H9 (cell line): ENCODE measurements around the gene PTX3. TPM values are rescaled to one million over a fixed set of nuclear protein-coding genes. Genes with fewer than 3 reads are reported as not detected.

Experiments
- DNase-seq: peaks from one replicate; pipeline ENCODE4 v3.0.0-alpha.2; 2017
- H2AFZ ChIP-seq: one replicate; pipeline ENCODE4 v1.6.1; 2013; ENCODE audit warnings: mild to moderate bottlenecking, low read length, control low read depth, moderate library complexity
- H2AK5ac ChIP-seq: 2 replicates; pipeline ENCODE4 v1.6.1; 2013; ENCODE audit warnings: low read length, control low read depth, mixed read lengths; ENCODE audit not compliant: insufficient read length
- H2BK120ac ChIP-seq: one replicate; pipeline ENCODE4 v1.6.1; 2013; ENCODE audit warnings: low read depth, mild to moderate bottlenecking, low read length, control low read depth, inconsistent platforms; ENCODE audit not compliant: poor library complexity, severe bottlenecking
- H2BK12ac ChIP-seq: 2 replicates; pipeline ENCODE4 v1.6.1; 2013; ENCODE audit warnings: low read length, control low read depth, mixed read lengths, low read depth; ENCODE audit not compliant: insufficient read length
- H2BK15ac ChIP-seq: 2 replicates; pipeline ENCODE4 v1.6.1; 2013; ENCODE audit warnings: low read depth, low read length, control low read depth
- H2BK20ac ChIP-seq: one replicate; pipeline ENCODE4 v1.6.1; 2013; ENCODE audit warnings: low read depth, mild to moderate bottlenecking, low read length, control low read depth, inconsistent platforms; ENCODE audit not compliant: poor library complexity, severe bottlenecking
- H2BK5ac ChIP-seq: 2 replicates; pipeline ENCODE4 v1.6.1; 2013; ENCODE audit warnings: low read length, control low read depth, mixed read lengths; ENCODE audit not compliant: insufficient read length
- H3K14ac ChIP-seq: 2 replicates; pipeline ENCODE4 v1.6.1; 2013; ENCODE audit warnings: low read length, control low read depth; ENCODE audit not compliant: insufficient read depth
- H3K18ac ChIP-seq: 2 replicates; pipeline ENCODE4 v1.6.1; 2013; ENCODE audit warnings: low read depth, mild to moderate bottlenecking, mixed read lengths, low read length, control low read depth; ENCODE audit not compliant: insufficient read length
- H3K23ac ChIP-seq: 2 replicates; pipeline ENCODE4 v1.6.1; 2013; ENCODE audit warnings: low read length, control low read depth, mixed read lengths, low read depth; ENCODE audit not compliant: insufficient read length
- H3K23me2 ChIP-seq: 2 replicates; pipeline ENCODE4 v1.6.1; 2013; ENCODE audit warnings: low read depth, mild to moderate bottlenecking, mixed read lengths, low read length, control low read depth; ENCODE audit not compliant: insufficient read length, poor library complexity, severe bottlenecking
- H3K27ac ChIP-seq: 2 replicates; pipeline ENCODE4 v1.5.1; 2013; ENCODE audit warnings: low read length, control low read depth, mixed read lengths, low read depth; ENCODE audit not compliant: insufficient read length
- H3K27me3 ChIP-seq: 2 replicates; pipeline ENCODE4 v1.6.1; 2013; ENCODE audit warnings: low read length, control low read depth, inconsistent platforms; ENCODE audit not compliant: insufficient read depth
- H3K4ac ChIP-seq: 2 replicates; pipeline ENCODE4 v1.6.1; 2013; ENCODE audit warnings: low read depth, mild to moderate bottlenecking, control low read depth, inconsistent platforms, low read length, moderate library complexity
- H3K4me1 ChIP-seq: 2 replicates; pipeline ENCODE4 v1.6.1; 2013; ENCODE audit warnings: low read length, control low read depth, inconsistent platforms; ENCODE audit not compliant: insufficient read depth
- H3K4me2 ChIP-seq: 2 replicates; pipeline ENCODE4 v1.6.1; 2013; ENCODE audit warnings: low read length, control low read depth, mixed read lengths; ENCODE audit not compliant: insufficient read length, insufficient read depth
- H3K56ac ChIP-seq: 2 replicates; pipeline ENCODE4 v1.6.1; 2013; ENCODE audit warnings: low read depth, mild to moderate bottlenecking, mixed read lengths, low read length, control low read depth; ENCODE audit not compliant: insufficient read length
- H3K79me1 ChIP-seq: 2 replicates; pipeline ENCODE4 v1.6.1; 2013; ENCODE audit warnings: low read depth, mild to moderate bottlenecking, moderate library complexity, low read length, control low read depth, inconsistent platforms; ENCODE audit not compliant: insufficient read depth, poor library complexity, severe bottlenecking
- H3K79me2 ChIP-seq: 2 replicates; pipeline ENCODE4 v1.6.1; 2013; ENCODE audit warnings: low read length, control low read depth, inconsistent platforms; ENCODE audit not compliant: insufficient read depth
- H3K9ac ChIP-seq: 2 replicates; pipeline ENCODE4 v1.6.1; 2013; ENCODE audit warnings: low read length, control low read depth, mixed read lengths; ENCODE audit not compliant: insufficient read length; ENCODE audit errors: extremely low read depth
- H3K9me3 ChIP-seq: one replicate; pipeline ENCODE4 v1.6.1; 2013; ENCODE audit warnings: low read depth, low read length, inconsistent platforms; ENCODE audit not compliant: control insufficient read depth
- H3T11ph ChIP-seq: one replicate; pipeline ENCODE4 v1.6.1; 2013; ENCODE audit warnings: mild to moderate bottlenecking, low read length, control low read depth, inconsistent platforms
- H4K20me1 ChIP-seq: one replicate; pipeline ENCODE4 v1.6.1; 2013; ENCODE audit not compliant: control insufficient read depth, insufficient read length, insufficient read depth
- H4K5ac ChIP-seq: 2 replicates; pipeline ENCODE4 v1.6.1; 2013; ENCODE audit warnings: low read depth, mild to moderate bottlenecking, mixed read lengths, low read length, control low read depth; ENCODE audit not compliant: insufficient read length
- H4K8ac ChIP-seq: replicated peaks from 2 replicates; pipeline ENCODE4 v1.6.1; 2013; ENCODE audit warnings: low read length, control low read depth, mixed read lengths, low read depth; ENCODE audit not compliant: insufficient read length
- H4K91ac ChIP-seq: 2 replicates; pipeline ENCODE4 v1.6.1; 2013; ENCODE audit warnings: low read depth, mild to moderate bottlenecking, moderate library complexity, mixed read lengths, low read length, control low read depth; ENCODE audit not compliant: insufficient read length
- H3K27ac Mint-ChIP-seq, 3 experiments: 2 replicates in 2 of 3; 3 replicates in 1 of 3; pipeline ENCODE4 v1.8.0; 2020 to 2021; ENCODE audit warnings: mixed read lengths in 3 of 3, mild to moderate bottlenecking in 1 of 3, moderate library complexity in 1 of 3
- H3K27me3 Mint-ChIP-seq: 2 replicates; pipeline ENCODE4 v1.8.0; 2021; ENCODE audit warnings: low read depth, mild to moderate bottlenecking, moderate library complexity, mixed read lengths
- H3K36me3 Mint-ChIP-seq, 3 experiments: 2 replicates in 2 of 3; 3 replicates in 1 of 3; pipeline ENCODE4 v1.8.0; 2020 to 2021; ENCODE audit warnings: low read depth in 3 of 3, mixed read lengths in 3 of 3; ENCODE audit not compliant: insufficient read depth in 1 of 3
- H3K4me1 Mint-ChIP-seq, 2 experiments: 2 replicates each; pipeline ENCODE4 v1.8.0; 2020; ENCODE audit warnings: mixed read lengths in 2 of 2
- H3K4me3 Mint-ChIP-seq, 2 experiments: 2 replicates in 1 of 2; 3 replicates in 1 of 2; pipeline ENCODE4 v1.8.0; 2020 to 2021; ENCODE audit warnings: mild to moderate bottlenecking in 2 of 2, mixed read lengths in 2 of 2, moderate library complexity in 1 of 2
- H3K9me3 Mint-ChIP-seq, 2 experiments: 2 replicates in 1 of 2; 3 replicates in 1 of 2; pipeline ENCODE4 v1.8.0; 2020; ENCODE audit warnings: mild to moderate bottlenecking in 2 of 2, mixed read lengths in 2 of 2, moderate library complexity in 1 of 2
- WGBS: extraction: QIAGEN DNeasy Blood & Tissue Kit; methylation state at CpG from one replicate; pipeline ENCODE4 v1.1.7; 2013; ENCODE audit warnings: missing lambda C conversion rate, low lambda C conversion rate, mixed read lengths; ENCODE audit not compliant: insufficient read length; ENCODE audit errors: extremely low coverage; 5-methylcytosine and 5-hydroxymethylcytosine counted together
- total RNA-seq: library from RNA; stranded (reverse); gene quantifications from 2 replicates; pipeline ENCODE4 v1.2.1, GENCODE V29; 2021
- TF ChIP-seq, protein P1 (sequence below): fragments of 200-600 bp; sonication (generic); conservative IDR thresholded peaks from 3 replicates; pipeline ENCODE4 v1.8.0; 2021; ENCODE audit warnings: antibody characterized with exemption, mild to moderate bottlenecking

The PTX3 gene
- total RNA-seq, 1 experiment from 2014 or later, result 0.11 TPM

DNA sequence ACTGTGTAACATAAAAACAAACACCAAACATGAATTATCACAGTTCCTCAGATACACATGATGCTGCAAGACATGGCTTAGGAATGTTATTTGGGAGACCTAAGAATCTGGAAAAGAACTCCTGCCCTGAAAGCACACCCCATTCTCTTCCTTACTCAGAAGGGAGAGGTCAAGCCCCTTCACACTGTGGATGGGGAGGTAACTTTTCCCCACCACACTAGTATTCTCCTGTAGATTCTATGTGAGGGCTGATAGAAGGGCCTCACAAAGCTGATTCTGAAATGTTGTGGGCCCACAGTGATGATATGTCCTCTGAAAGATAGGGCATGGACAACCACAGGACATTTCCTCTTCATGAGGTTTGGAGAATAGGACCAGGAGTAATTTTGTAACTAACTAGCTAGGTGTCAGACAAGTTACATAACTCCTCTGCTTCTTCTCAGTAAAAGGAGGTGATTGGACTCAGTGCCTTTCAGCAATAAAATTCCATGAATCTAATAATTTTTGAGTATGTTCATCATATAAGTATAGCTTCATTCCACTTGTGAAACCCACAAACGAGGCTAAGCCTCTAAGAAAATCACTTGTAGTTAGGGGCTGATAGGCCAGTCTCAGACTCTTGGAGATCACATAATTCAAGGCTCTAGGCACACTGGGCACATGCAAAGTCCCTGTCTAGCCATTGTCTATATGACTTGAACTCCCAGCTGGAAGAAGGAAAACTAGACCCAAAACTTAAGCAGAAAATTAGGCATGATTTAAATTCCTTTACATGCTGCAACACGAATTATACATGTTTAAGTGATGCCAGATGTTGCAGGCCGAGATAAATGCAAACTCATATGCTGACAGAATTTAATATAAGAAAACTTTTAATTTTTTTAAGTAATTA lies 7.5 kb downstream of the PTX3 start:
- H3K18ac ChIP-seq, result no peak overlapping the region
- no peak overlapping the region for H2AK5ac ChIP-seq
- no peak overlapping the region for H2BK120ac ChIP-seq
- no peak overlapping the region for H3K56ac ChIP-seq
- Mint-ChIP-seq H3K9me3 (no peaks in the 10 kb centered on the region; a peak in 2 of 5 replicates), H3K27ac (peak overlapping the region in 1 of 3 experiments; percentile 40; a peak in 1 of 7 replicates), H3K4me1 (no peaks in the 10 kb centered on the region), H3K36me3 (no peaks in the 10 kb centered on the region), H3K4me3 (no peak overlapping the region), H3K27me3 (peaks cover 5% of the 10 kb centered on the region)
- TF ChIP-seq, protein P1, sequence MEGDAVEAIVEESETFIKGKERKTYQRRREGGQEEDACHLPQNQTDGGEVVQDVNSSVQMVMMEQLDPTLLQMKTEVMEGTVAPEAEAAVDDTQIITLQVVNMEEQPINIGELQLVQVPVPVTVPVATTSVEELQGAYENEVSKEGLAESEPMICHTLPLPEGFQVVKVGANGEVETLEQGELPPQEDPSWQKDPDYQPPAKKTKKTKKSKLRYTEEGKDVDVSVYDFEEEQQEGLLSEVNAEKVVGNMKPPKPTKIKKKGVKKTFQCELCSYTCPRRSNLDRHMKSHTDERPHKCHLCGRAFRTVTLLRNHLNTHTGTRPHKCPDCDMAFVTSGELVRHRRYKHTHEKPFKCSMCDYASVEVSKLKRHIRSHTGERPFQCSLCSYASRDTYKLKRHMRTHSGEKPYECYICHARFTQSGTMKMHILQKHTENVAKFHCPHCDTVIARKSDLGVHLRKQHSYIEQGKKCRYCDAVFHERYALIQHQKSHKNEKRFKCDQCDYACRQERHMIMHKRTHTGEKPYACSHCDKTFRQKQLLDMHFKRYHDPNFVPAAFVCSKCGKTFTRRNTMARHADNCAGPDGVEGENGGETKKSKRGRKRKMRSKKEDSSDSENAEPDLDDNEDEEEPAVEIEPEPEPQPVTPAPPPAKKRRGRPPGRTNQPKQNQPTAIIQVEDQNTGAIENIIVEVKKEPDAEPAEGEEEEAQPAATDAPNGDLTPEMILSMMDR, result no peak
- H3K4me2 ChIP-seq, result no peak overlapping the region
- H2AFZ ChIP-seq, result no peak overlapping the region
- H3K4ac ChIP-seq, result no peak overlapping the region
- H2BK5ac ChIP-seq, result no peak overlapping the region
- no peaks in the 10 kb centered on the region for H3K4me1 ChIP-seq
- no peak overlapping the region for H2BK20ac ChIP-seq
- H2BK15ac ChIP-seq, result no peak overlapping the region
- no peak overlapping the region for H3K23ac ChIP-seq
- H2BK12ac ChIP-seq, result no peak overlapping the region
- no peaks in the 10 kb centered on the region for H3K23me2 ChIP-seq
- no CpG with 5 or more reads among the region's 3 CpGs for WGBS
- no peaks in the 10 kb centered on the region for H3K9me3 ChIP-seq
- no peaks in the 10 kb centered on the region for H3K27me3 ChIP-seq
- H4K91ac ChIP-seq, result no peak overlapping the region
- H4K5ac ChIP-seq, result no peak overlapping the region
- no peak overlapping the region for H3T11ph ChIP-seq
- no peaks in the 10 kb centered on the region for H3K79me2 ChIP-seq
- no peaks in the 10 kb centered on the region for H4K20me1 ChIP-seq
- DNase-seq, result no peak
- H3K27ac ChIP-seq, result no peak overlapping the region
- no peaks in the 10 kb centered on the region for H3K79me1 ChIP-seq
- H4K8ac ChIP-seq, result no peak overlapping the region
- no peak overlapping the region for H3K9ac ChIP-seq
- H3K14ac ChIP-seq, result no peak overlapping the region
